Sigmoid colon (tissue), 7 donors: ENCODE results near the gene SLC39A11. TPM values are rescaled to one million over a fixed set of nuclear protein-coding genes. Genes with fewer than 3 reads are reported as not detected.

Experiments
- DNase-seq: peaks from one replicate; pipeline ENCODE4 v3.0.0-alpha.2; 2019
- H3K27ac ChIP-seq, 4 donors: fragments of 200-600 bp; sonication (generic); one replicate each; pipeline ENCODE4 v1.5.1; 2016 to 2019; ENCODE audit warnings: mild to moderate bottlenecking in 1 of 4
- H3K27me3 ChIP-seq, 3 donors: fragments of 200-600 bp; sonication (generic); one replicate each; pipeline ENCODE4 v1.5.1; 2019; ENCODE audit warnings: mild to moderate bottlenecking in 1 of 3
- H3K36me3 ChIP-seq, 4 donors: fragments of 200-600 bp; sonication (generic); one replicate each; pipeline ENCODE4 v1.5.1; 2016 to 2019
- H3K4me1 ChIP-seq, 4 donors: fragments of 200-600 bp; sonication (generic); one replicate each; pipeline ENCODE4 v1.5.1; 2017 to 2019
- H3K4me3 ChIP-seq, 4 donors: fragments of 200-600 bp; sonication (generic); one replicate each; pipeline ENCODE4 v1.5.1; 2017 to 2019; ENCODE audit warnings: mild to moderate bottlenecking in 2 of 4, moderate library complexity in 1 of 4
- H3K9me3 ChIP-seq, 4 donors: fragments of 200-600 bp in 3 of 4; sonication (generic) in 3 of 4; one replicate each; pipeline versions ENCODE4 v1.5.1 to v1.6.1; 2013 to 2019
- EP300 ChIP-seq, 4 donors: sonication (generic); formaldehyde crosslinking; IDR thresholded peaks; one replicate each; pipeline ENCODE4 v1.6.1; 2017; ENCODE audit warnings: antibody characterized with exemption in 4 of 4
- POLR2A ChIP-seq, 2 donors: fragments of 450-650 bp; IDR thresholded peaks; one replicate each; pipeline ENCODE4 v1.6.1; 2016; ENCODE audit warnings: antibody characterized with exemption in 2 of 2, mild to moderate bottlenecking in 2 of 2, moderate library complexity in 2 of 2
- POLR2AphosphoS5 ChIP-seq, 4 donors: sonication (generic); formaldehyde crosslinking; IDR thresholded peaks; one replicate each; pipeline ENCODE4 v1.6.1; 2017; ENCODE audit warnings: antibody characterized with exemption in 4 of 4
- WGBS, 2 donors: extraction: QIAGEN DNeasy Blood & Tissue Kit; methylation state at CpG; one replicate each; pipeline ENCODE4 v1.1.7; 2013; 5-methylcytosine and 5-hydroxymethylcytosine counted together
- intact Hi-C: fragments of 100-400 bp; cut with DNase I; formaldehyde crosslinking; loops from one replicate; pipeline ENCODE4 v1.15.1; 2023
- polyA plus RNA-seq, 3 donors: library from polyadenylated mRNA; stranded (reverse); fragments of 200-250 nt; gene quantifications; one replicate each; pipeline ENCODE4 v1.2.3, GENCODE V29; 2013
- total RNA-seq, 4 donors: library from RNA; depleted of rRNA; stranded (reverse); fragments of >200 nt; gene quantifications; one replicate each; pipeline ENCODE4 v1.1.0, GENCODE V29; 2016
- TF ChIP-seq, protein P1 (sequence below), 4 experiments: fragments of 450-650 bp in 3 of 4; fragments of 200-600 bp in 1 of 4; IDR thresholded peaks; one replicate each; pipeline ENCODE4 v1.5.1; 2016 to 2019; ENCODE audit warnings: antibody characterized with exemption in 4 of 4, mild to moderate bottlenecking in 3 of 4, moderate library complexity in 2 of 4
- donor health status: healthy with polysubstance abuse.
- donor health status: Bipolar disorder and iron deficiency.
- donor health status: healthy.

The SLC39A11 gene
- total and polyA plus RNA-seq, 7 donors: 7.6 to 16.4 (median 8.4) TPM

DNA sequence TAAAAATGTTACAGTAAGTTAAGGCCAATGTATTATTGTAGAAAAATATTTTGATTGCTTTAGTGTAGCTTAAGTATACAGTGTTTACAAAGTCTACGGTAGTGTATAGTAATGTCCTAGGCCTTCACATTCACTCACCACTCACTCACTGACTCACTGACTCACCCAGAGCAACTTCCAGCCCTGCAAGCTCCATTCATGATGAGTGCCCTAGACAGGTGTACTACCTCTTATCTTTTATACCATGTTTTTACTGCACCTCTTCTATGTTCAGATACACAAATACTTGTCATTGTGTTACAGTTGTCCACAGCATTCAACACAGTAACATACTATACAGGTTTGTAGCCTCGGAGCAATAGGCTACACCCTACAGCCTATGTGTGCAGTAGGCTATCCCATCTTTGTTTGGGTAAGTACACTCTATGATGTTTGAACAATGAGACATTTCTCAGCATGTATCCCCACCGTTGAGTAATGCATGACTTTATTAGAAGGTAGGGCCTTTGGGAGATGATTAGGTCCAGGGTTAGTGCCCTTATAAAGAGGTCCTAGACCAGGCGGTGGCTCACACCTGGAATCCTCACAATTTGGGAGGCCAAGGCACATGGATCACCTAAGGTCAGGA is 117.8 kb downstream of the SLC39A11 start:
- no peak overlapping the region for H3K4me3 ChIP-seq
- H3K27me3 ChIP-seq: no peaks in the 10 kb centered on the region
- H3K27ac ChIP-seq: no peak overlapping the region
- no peaks in the 10 kb centered on the region for H3K36me3 ChIP-seq
- TF ChIP-seq POLR2A (IDR thresholded peaks at IDR 0.05): no peak
- TF ChIP-seq POLR2AphosphoS5 (IDR thresholded peaks at IDR 0.05): no peak
- no peak for TF ChIP-seq EP300 (IDR thresholded peaks at IDR 0.05)
- TF ChIP-seq, protein P1, sequence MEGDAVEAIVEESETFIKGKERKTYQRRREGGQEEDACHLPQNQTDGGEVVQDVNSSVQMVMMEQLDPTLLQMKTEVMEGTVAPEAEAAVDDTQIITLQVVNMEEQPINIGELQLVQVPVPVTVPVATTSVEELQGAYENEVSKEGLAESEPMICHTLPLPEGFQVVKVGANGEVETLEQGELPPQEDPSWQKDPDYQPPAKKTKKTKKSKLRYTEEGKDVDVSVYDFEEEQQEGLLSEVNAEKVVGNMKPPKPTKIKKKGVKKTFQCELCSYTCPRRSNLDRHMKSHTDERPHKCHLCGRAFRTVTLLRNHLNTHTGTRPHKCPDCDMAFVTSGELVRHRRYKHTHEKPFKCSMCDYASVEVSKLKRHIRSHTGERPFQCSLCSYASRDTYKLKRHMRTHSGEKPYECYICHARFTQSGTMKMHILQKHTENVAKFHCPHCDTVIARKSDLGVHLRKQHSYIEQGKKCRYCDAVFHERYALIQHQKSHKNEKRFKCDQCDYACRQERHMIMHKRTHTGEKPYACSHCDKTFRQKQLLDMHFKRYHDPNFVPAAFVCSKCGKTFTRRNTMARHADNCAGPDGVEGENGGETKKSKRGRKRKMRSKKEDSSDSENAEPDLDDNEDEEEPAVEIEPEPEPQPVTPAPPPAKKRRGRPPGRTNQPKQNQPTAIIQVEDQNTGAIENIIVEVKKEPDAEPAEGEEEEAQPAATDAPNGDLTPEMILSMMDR (IDR thresholded peaks at IDR 0.05): no peak
- 26 to 79% methylated on average over 4 of the region's 4 CpGs for WGBS, 2 donors
- H3K9me3 ChIP-seq: no peaks in the 10 kb centered on the region
- intact Hi-C loops: no loop called here
- peaks cover 0 to 23% (median 13%) of the 10 kb centered on the region in 4 donors for H3K4me1 ChIP-seq
- DNase-seq: no peak

DNA sequence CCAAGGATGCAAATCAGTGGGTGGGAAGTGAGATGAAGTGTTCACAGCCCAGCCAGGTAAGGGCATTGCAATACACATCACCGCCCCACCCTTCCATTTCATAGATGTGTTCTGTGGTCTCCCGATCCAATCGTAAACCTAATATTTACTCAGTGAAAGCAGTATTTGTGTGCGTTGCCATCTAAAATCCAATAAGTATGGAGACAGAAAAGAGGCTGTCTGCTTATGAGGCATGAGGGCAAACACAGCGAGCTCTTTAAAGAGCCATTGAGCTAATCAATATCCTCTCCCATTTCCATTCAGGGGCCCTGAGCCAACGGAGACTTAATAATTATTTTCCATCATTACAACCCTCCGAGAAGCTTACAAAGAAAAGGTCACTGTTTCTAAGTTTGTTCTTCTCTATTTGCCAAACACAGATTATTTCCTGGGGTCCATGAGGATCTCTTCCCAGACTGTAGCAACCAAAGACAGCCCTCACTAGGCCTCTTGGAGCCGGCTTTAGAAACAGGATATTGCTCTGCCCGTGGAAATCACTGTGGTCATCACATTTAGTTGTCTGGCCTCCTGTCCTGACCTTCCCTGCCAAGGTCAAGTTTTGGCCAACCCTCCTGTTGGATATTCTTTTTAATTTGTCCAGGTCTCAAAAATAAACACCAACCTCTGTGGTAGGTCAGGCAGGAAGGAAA is 120.1 kb downstream of the SLC39A11 start:
- Histone ChIP-seq H3K36me3 (no peaks in the 10 kb centered on the region), H3K27me3 (no peaks in the 10 kb centered on the region), H3K4me1 (peaks cover 0 to 11% (median 7%) of the 10 kb centered on the region in 4 donors), H3K9me3 (no peaks in the 10 kb centered on the region), H3K4me3 (no peak overlapping the region), H3K27ac (no peak overlapping the region)
- TF ChIP-seq POLR2AphosphoS5 (IDR thresholded peaks at IDR 0.05) (no peak), POLR2A (IDR thresholded peaks at IDR 0.05) (no peak), EP300 (IDR thresholded peaks at IDR 0.05) (no peak)
- TF ChIP-seq, protein P1 (IDR thresholded peaks at IDR 0.05): no peak
- intact Hi-C loops: no loop called here
- DNase-seq: no peak
- WGBS, 2 donors: 65 to 87% methylated on average over 9 of the region's 9 CpGs

DNA sequence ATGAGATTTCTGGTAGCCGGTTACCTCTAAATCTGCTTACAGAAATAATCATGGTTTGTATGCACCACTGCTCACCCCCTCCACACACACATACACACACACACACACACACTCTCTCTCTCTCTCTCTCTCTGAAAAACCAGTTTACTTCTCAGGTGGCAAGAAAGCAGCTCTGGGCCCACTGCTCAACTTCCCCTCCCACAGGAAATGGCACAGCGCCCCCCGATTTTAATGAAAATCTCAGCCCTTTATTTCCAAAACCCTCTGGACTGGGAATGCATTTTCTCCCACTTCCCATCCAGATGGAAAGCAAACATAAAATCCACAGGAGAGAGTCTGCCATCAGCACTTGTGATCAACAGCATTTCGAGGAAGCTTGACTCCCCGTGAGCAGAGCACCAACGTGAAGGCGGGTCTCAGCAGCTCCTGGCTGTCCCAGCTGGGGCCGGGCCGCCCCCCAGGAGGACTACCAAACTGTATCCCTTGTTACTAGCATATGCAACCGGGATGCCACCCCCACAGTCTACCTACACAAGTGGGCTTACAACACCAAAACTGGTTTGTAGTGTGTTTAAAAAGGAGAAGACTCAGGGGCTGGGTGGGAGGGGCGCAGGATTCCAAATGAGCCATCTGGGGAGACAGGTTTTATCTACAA is 121.1 kb downstream of the SLC39A11 start:
- TF ChIP-seq EP300 (IDR thresholded peaks at IDR 0.05): no peak
- TF ChIP-seq, protein P1 (IDR thresholded peaks at IDR 0.05): no peak
- no peak for TF ChIP-seq POLR2A (IDR thresholded peaks at IDR 0.05)
- no peak for TF ChIP-seq POLR2AphosphoS5 (IDR thresholded peaks at IDR 0.05)
- 85 to 95% methylated on average over 11 of the region's 11 CpGs for WGBS, 2 donors
- Histone ChIP-seq H3K9me3 (no peaks in the 10 kb centered on the region), H3K27me3 (no peaks in the 10 kb centered on the region), H3K27ac (no peak overlapping the region), H3K4me1 (peaks cover 0 to under 1% (median 0%) of the 10 kb centered on the region in 4 donors), H3K4me3 (no peak overlapping the region), H3K36me3 (no peaks in the 10 kb centered on the region)
- DNase-seq: no peak
- intact Hi-C loops: no loop called here

DNA sequence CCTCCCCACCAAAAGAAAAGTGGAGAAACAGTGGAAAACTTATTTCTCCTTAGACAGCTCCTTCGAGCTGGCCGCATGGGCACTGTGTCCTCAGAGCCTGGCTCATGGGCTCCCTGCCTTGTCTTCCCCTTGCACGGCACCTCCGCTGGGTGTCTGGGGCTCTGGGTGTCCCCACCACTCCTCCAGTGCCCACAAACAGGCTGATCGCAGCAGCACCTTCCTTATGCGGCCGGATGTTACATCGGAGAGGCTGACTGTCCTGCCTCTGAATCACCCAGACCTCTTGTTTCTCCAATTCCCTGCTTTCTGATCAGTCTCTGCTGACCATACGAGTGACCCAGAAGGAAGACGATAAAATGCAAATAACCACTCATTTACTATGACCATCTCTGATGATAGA is 121.7 kb downstream of the SLC39A11 start:
- DNase-seq: no peak
- Histone ChIP-seq H3K27me3 (no peaks in the 10 kb centered on the region), H3K4me1 (no peaks in the 10 kb centered on the region), H3K4me3 (no peak overlapping the region), H3K9me3 (no peaks in the 10 kb centered on the region), H3K27ac (no peak overlapping the region), H3K36me3 (no peaks in the 10 kb centered on the region)
- TF ChIP-seq EP300 (IDR thresholded peaks at IDR 0.05): no peak
- no peak for TF ChIP-seq POLR2A (IDR thresholded peaks at IDR 0.05)
- TF ChIP-seq, protein P1 (IDR thresholded peaks at IDR 0.05): no peak
- TF ChIP-seq POLR2AphosphoS5 (IDR thresholded peaks at IDR 0.05): no peak
- intact Hi-C loops: no loop called here
- WGBS, 2 donors: 95 to 97% methylated on average over 10 of the region's 10 CpGs
